Muscle layer of colon (tissue), 2 donors: ENCODE results near the gene NUAK2.

Source experiments
- H3K27ac ChIP-seq: one replicate; pipeline ENCODE4 v1.7.0; 2013; ENCODE audit warnings: low read depth, mild to moderate bottlenecking, low read length, moderate library complexity
- H3K27me3 ChIP-seq, 2 donors: one replicate each; pipeline ENCODE4 v1.7.0; 2013; ENCODE audit warnings: low read length in 2 of 2, mild to moderate bottlenecking in 2 of 2; ENCODE audit not compliant: insufficient read depth in 2 of 2, control insufficient read depth in 1 of 2
- H3K36me3 ChIP-seq: one replicate; pipeline ENCODE4 v1.7.0; 2013; ENCODE audit warnings: mild to moderate bottlenecking, low read length; ENCODE audit not compliant: insufficient read depth
- H3K4me1 ChIP-seq: one replicate; pipeline ENCODE4 v1.7.0; 2013; ENCODE audit warnings: mild to moderate bottlenecking, low read length; ENCODE audit not compliant: insufficient read depth
- H3K4me3 ChIP-seq, 2 donors: one replicate each; pipeline ENCODE4 v1.7.0; 2013; ENCODE audit warnings: low read length in 2 of 2, low read depth in 1 of 2, mild to moderate bottlenecking in 1 of 2, moderate library complexity in 1 of 2
- H3K9ac ChIP-seq: one replicate; pipeline ENCODE4 v1.7.0; 2013; ENCODE audit warnings: low read length
- H3K9me3 ChIP-seq: one replicate; pipeline ENCODE4 v1.7.0; 2013; ENCODE audit warnings: mild to moderate bottlenecking, low read length
- donor health status: abdominal sarcoma.
- donor health status: Adenocarcinoma of cecum.

Gene NUAK2

GRCh38 chr1:205344066-205344928 is 22.8 kb upstream of the NUAK2 start:
- no peaks in the 10 kb centered on the region for H3K36me3 ChIP-seq

GRCh38 chr1:205343431-205344065 is 22.0 kb upstream of the NUAK2 start:
- no peak overlapping the region for H3K27ac ChIP-seq
- peak overlapping the region; percentile 14 to 23 for H3K4me3 ChIP-seq
- H3K27me3 ChIP-seq, result peaks cover 10 to 36% of the 10 kb centered on the region in 2 donors
- no peaks in the 10 kb centered on the region for H3K9me3 ChIP-seq
- no peak overlapping the region for H3K9ac ChIP-seq
- no peaks in the 10 kb centered on the region for H3K4me1 ChIP-seq
- H3K36me3 ChIP-seq, result no peaks in the 10 kb centered on the region

More at GRCh38 chr1:205344066-205344928, 22.8 kb upstream of the NUAK2 start:
- no peak overlapping the region for H3K9ac ChIP-seq
- H3K27me3 ChIP-seq, result peaks cover 10 to 36% of the 10 kb centered on the region in 2 donors
- H3K27ac ChIP-seq, result no peak overlapping the region
- H3K9me3 ChIP-seq, result no peaks in the 10 kb centered on the region
- peak overlapping the region; percentile 14 to 23 for H3K4me3 ChIP-seq
- no peaks in the 10 kb centered on the region for H3K4me1 ChIP-seq

GRCh38 chr1:205342986-205343385 is 21.4 kb upstream of the NUAK2 start:
- peaks cover 10 to 36% of the 10 kb centered on the region in 2 donors for H3K27me3 ChIP-seq
- H3K4me3 ChIP-seq, result no peak overlapping the region
- H3K36me3 ChIP-seq, result no peaks in the 10 kb centered on the region

GRCh38 chr1:205340676-205341075 is 19.1 kb upstream of the NUAK2 start:
- H3K27me3 ChIP-seq, result peaks cover 10 to 32% of the 10 kb centered on the region in 2 donors
- no peak overlapping the region for H3K9ac ChIP-seq
- no peaks in the 10 kb centered on the region for H3K9me3 ChIP-seq
- no peak overlapping the region for H3K27ac ChIP-seq
- no peak overlapping the region for H3K4me3 ChIP-seq
- no peaks in the 10 kb centered on the region for H3K4me1 ChIP-seq
- no peaks in the 10 kb centered on the region for H3K36me3 ChIP-seq

More at GRCh38 chr1:205342986-205343385, 21.4 kb upstream of the NUAK2 start:
- H3K27ac ChIP-seq, result no peak overlapping the region
- no peaks in the 10 kb centered on the region for H3K9me3 ChIP-seq
- H3K4me1 ChIP-seq, result no peaks in the 10 kb centered on the region
- no peak overlapping the region for H3K9ac ChIP-seq

- H3K27ac ChIP-seq, result no peak overlapping the region
- no peaks in the 10 kb centered on the region for H3K9me3 ChIP-seq
- H3K9ac ChIP-seq, result no peak overlapping the region
- H3K27me3 ChIP-seq, result peaks cover 7 to 29% of the 10 kb centered on the region in 2 donors
- H3K4me3 ChIP-seq, result no peak overlapping the region
- H3K4me1 ChIP-seq, result no peaks in the 10 kb centered on the region
- no peaks in the 10 kb centered on the region for H3K36me3 ChIP-seq
Measured at GRCh38 chr1:205339717-205340116, 18.2 kb upstream of the NUAK2 start.

GRCh38 chr1:205339197-205339702 is 17.7 kb upstream of the NUAK2 start:
- peaks cover 2 to 24% of the 10 kb centered on the region in 2 donors for H3K27me3 ChIP-seq

GRCh38 chr1:205338011-205338410 is 16.5 kb upstream of the NUAK2 start:
- Histone ChIP-seq H3K27ac (no peak overlapping the region), H3K9me3 (no peaks in the 10 kb centered on the region), H3K4me3 (no peak overlapping the region), H3K36me3 (no peaks in the 10 kb centered on the region), H3K27me3 (peaks cover 0 to 12% of the 10 kb centered on the region in 2 donors), H3K9ac (no peak overlapping the region), H3K4me1 (no peaks in the 10 kb centered on the region)

More at GRCh38 chr1:205339197-205339702, 17.7 kb upstream of the NUAK2 start:
- Histone ChIP-seq H3K36me3 (no peaks in the 10 kb centered on the region), H3K4me1 (no peaks in the 10 kb centered on the region), H3K9me3 (no peaks in the 10 kb centered on the region), H3K4me3 (no peak overlapping the region), H3K27ac (no peak overlapping the region), H3K9ac (no peak overlapping the region)

- H3K9ac ChIP-seq, result no peak overlapping the region
- H3K27ac ChIP-seq, result no peak overlapping the region
- H3K4me1 ChIP-seq, result no peaks in the 10 kb centered on the region
- H3K4me3 ChIP-seq, result no peak overlapping the region
- H3K36me3 ChIP-seq, result no peaks in the 10 kb centered on the region
- H3K9me3 ChIP-seq, result no peaks in the 10 kb centered on the region
- peaks cover 0 to 6% of the 10 kb centered on the region in 2 donors for H3K27me3 ChIP-seq
Measured at GRCh38 chr1:205337481-205337880, 15.9 kb upstream of the NUAK2 start.

- no peak overlapping the region for H3K9ac ChIP-seq
- no peak overlapping the region for H3K27ac ChIP-seq
- H3K4me1 ChIP-seq, result no peaks in the 10 kb centered on the region
Measured at GRCh38 chr1:205335692-205336091, 14.1 kb upstream of the NUAK2 start.

GRCh38 chr1:205332015-205332791 is 10.7 kb upstream of the NUAK2 start:
- Histone ChIP-seq H3K9ac (no peak overlapping the region), H3K9me3 (no peaks in the 10 kb centered on the region), H3K36me3 (no peaks in the 10 kb centered on the region), H3K27me3 (no peaks in the 10 kb centered on the region), H3K27ac (no peak overlapping the region), H3K4me3 (no peak overlapping the region), H3K4me1 (no peaks in the 10 kb centered on the region)

More at GRCh38 chr1:205335692-205336091, 14.1 kb upstream of the NUAK2 start:
- Histone ChIP-seq H3K4me3 (no peak overlapping the region), H3K9me3 (no peaks in the 10 kb centered on the region), H3K36me3 (no peaks in the 10 kb centered on the region), H3K27me3 (no peaks in the 10 kb centered on the region)

- Histone ChIP-seq H3K9me3 (no peaks in the 10 kb centered on the region), H3K4me3 (no peak overlapping the region), H3K27ac (no peak overlapping the region), H3K9ac (no peak overlapping the region), H3K27me3 (no peaks in the 10 kb centered on the region), H3K4me1 (no peaks in the 10 kb centered on the region), H3K36me3 (no peaks in the 10 kb centered on the region)
Measured at GRCh38 chr1:205330150-205330549, 8.6 kb upstream of the NUAK2 start.
